ENCODE data around the gene FBXO41.

Gene FBXO41

GRCh38 chr2:73208258-73208657, 76.0 kb downstream of the FBXO41 start:
- TF ChIP-seq CTCF (IDR thresholded peaks at IDR 0.05), result no peak

DNA sequence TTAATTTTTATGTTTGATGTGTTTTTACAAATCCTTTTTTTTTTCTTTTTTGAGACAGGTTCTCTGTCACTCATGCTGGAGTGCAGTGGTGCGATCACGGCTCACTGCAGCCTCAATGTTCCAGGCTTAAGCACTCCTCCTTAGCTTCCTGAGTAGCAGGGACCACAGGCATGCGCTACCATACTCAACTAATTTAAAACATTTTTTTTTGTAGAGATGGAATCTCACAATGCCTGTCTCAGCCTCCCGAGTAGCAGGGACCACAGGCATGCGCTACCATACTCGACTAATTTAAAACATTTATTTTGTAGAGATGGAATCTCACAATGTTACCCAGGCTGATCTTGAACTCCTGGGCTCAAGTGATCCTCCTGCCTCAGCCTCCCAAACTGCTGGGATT, 78.7 kb downstream of the FBXO41 start:
- no peak for TF ChIP-seq CTCF (IDR thresholded peaks at IDR 0.05)

Measured in LNCAP (cell line).